DND-41 (cell line): ENCODE results near the gene CNEP1R1.

Experiments used
- ATAC-seq: fragments of 200-7000 bp; cut with Tn5 transposase; 3 replicates; pipeline ENCODE4 v1.9.1; 2021; ENCODE audit warnings: low read depth; ENCODE audit not compliant: insufficient read depth
- DNase-seq: peaks from one replicate; pipeline ENCODE4 v3.0.0-alpha.2; 2020
- H2AFZ ChIP-seq: 2 replicates; pipeline ENCODE4 v1.6.0; 2012; ENCODE audit warnings: low read depth, low read length
- H3K27ac ChIP-seq: 2 replicates; pipeline ENCODE4 v1.5.1; 2012; ENCODE audit warnings: low read length, inconsistent platforms
- H3K27me3 ChIP-seq: fragments of 200-600 bp; sonication (generic); 2 replicates; pipeline ENCODE4 v1.6.0; 2012; ENCODE audit warnings: low read length, mild to moderate bottlenecking, inconsistent platforms; ENCODE audit not compliant: insufficient read depth, poor library complexity
- H3K36me3 ChIP-seq: 2 replicates; pipeline ENCODE4 v1.5.1; 2012; ENCODE audit warnings: low read length, inconsistent platforms; ENCODE audit not compliant: insufficient read depth
- H3K4me1 ChIP-seq: 2 replicates; pipeline ENCODE4 v1.5.1; 2012; ENCODE audit warnings: mild to moderate bottlenecking, low read length; ENCODE audit not compliant: insufficient read depth
- H3K4me2 ChIP-seq: 2 replicates; pipeline ENCODE4 v1.6.0; 2012; ENCODE audit warnings: mild to moderate bottlenecking, moderate library complexity, low read length, inconsistent platforms; ENCODE audit not compliant: insufficient read depth
- H3K4me3 ChIP-seq, 2 experiments: fragments of 200-600 bp in 1 of 2; shearing (Covaris generic) in 1 of 2; 2 replicates each; pipeline ENCODE4 v1.5.1; 2012 to 2016; ENCODE audit warnings: inconsistent platforms in 2 of 2, low read length in 2 of 2, mild to moderate bottlenecking in 2 of 2, low read depth in 1 of 2, moderate library complexity in 1 of 2
- H3K79me2 ChIP-seq: 2 replicates; pipeline ENCODE4 v1.6.0; 2012; ENCODE audit warnings: low read length, inconsistent platforms; ENCODE audit not compliant: insufficient read depth
- H3K9ac ChIP-seq: 2 replicates; pipeline ENCODE4 v1.6.0; 2012; ENCODE audit warnings: low read depth, mild to moderate bottlenecking, inconsistent platforms, low read length, moderate library complexity
- H3K9me3 ChIP-seq: 2 replicates; pipeline ENCODE4 v1.5.1; 2012; ENCODE audit warnings: low read length, moderate library complexity, mild to moderate bottlenecking, inconsistent platforms; ENCODE audit not compliant: insufficient read depth, severe bottlenecking
- H4K20me1 ChIP-seq: 2 replicates; pipeline ENCODE4 v1.6.0; 2012; ENCODE audit warnings: low read length; ENCODE audit not compliant: insufficient read depth
- EZH2 ChIP-seq: IDR thresholded peaks from 3 replicates; pipeline ENCODE4 v1.6.1; 2012; ENCODE audit warnings: borderline replicate concordance, low read depth, mild to moderate bottlenecking, moderate library complexity, low read length, inconsistent platforms; ENCODE audit not compliant: severe bottlenecking
- TF ChIP-seq, protein P1 (sequence below): IDR thresholded peaks from 2 replicates; pipeline ENCODE4 v1.5.1; 2012; ENCODE audit warnings: borderline replicate concordance, low read length, moderate library complexity, mild to moderate bottlenecking; ENCODE audit not compliant: poor library complexity, severe bottlenecking; ENCODE audit errors: extremely low read depth

Gene CNEP1R1

DNA sequence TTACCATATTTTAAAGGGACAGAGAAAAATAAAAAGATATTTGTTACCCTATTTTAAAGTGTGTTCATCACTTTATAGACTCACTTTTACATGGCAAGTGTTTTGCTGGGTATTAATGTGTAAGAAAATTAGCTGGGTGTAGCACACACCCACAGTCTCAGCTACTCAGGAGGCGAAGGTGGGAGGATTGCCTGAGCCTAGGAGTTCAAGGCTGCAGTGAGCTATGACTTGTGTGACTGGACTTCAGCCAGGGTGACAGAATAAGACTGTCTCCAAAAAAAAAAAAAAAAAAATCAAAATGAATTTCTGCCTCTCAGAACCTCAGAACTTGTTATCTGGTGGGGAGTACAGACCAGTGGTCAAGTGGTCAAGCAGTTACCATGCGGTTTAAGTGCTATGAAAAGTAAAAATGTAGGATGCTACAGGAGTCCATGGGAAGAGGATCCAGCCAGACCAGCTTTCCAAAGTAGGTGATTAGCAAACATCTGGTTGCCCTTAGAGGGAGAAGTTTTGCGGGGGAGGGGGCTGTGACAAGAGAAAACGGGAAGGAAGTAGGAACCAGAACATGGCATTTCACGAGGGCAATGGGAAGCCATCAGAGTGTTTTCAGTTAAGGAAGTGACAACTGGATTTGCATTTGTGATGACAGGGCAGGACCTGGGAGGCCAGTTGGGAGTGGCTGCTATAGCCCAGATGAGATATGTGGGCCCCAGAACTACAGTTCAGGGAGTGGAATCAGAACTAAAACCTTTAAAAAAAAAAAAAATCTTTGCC, 13.9 kb downstream of the CNEP1R1 start:
- no peak overlapping the region for H3K4me3 ChIP-seq
- H3K4me2 ChIP-seq: no peak overlapping the region
- no peaks in the 10 kb centered on the region for H3K27me3 ChIP-seq
- H3K79me2 ChIP-seq: no peaks in the 10 kb centered on the region
- ATAC-seq (no peak), DNase-seq (no peak)
- H3K9me3 ChIP-seq: no peaks in the 10 kb centered on the region
- no peaks in the 10 kb centered on the region for H3K4me1 ChIP-seq
- H2AFZ ChIP-seq: no peak overlapping the region
- no peak overlapping the region for H3K27ac ChIP-seq
- TF ChIP-seq, protein P1, sequence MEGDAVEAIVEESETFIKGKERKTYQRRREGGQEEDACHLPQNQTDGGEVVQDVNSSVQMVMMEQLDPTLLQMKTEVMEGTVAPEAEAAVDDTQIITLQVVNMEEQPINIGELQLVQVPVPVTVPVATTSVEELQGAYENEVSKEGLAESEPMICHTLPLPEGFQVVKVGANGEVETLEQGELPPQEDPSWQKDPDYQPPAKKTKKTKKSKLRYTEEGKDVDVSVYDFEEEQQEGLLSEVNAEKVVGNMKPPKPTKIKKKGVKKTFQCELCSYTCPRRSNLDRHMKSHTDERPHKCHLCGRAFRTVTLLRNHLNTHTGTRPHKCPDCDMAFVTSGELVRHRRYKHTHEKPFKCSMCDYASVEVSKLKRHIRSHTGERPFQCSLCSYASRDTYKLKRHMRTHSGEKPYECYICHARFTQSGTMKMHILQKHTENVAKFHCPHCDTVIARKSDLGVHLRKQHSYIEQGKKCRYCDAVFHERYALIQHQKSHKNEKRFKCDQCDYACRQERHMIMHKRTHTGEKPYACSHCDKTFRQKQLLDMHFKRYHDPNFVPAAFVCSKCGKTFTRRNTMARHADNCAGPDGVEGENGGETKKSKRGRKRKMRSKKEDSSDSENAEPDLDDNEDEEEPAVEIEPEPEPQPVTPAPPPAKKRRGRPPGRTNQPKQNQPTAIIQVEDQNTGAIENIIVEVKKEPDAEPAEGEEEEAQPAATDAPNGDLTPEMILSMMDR: no peak
- TF ChIP-seq EZH2: no peak
- H4K20me1 ChIP-seq: no peaks in the 10 kb centered on the region
- H3K36me3 ChIP-seq: peaks cover 33% of the 10 kb centered on the region; the same call in 1 of the 2 replicates
- H3K9ac ChIP-seq: no peak overlapping the region

DNA sequence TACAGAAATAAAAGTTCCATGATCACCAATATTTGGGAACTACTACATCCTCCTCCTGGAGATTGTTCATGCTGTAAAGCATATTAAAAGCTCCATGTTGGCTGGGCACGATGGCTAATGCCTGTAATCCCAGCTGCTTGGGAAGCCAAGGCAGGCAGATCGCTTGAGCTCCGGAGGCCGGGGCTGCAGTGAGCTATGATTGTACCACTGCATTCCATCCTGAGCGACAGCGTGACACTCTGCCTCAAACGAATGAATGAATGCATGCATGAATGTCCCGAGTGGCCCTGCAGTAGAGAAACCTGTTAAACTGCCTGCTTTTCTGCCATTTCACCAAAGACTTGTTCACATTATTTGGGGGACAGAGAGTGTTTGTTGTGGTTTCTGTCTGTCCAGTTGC, 15.0 kb downstream of the CNEP1R1 start:
- no peak overlapping the region for H3K4me3 ChIP-seq
- DNase-seq: no peak
- H3K27me3 ChIP-seq: no peaks in the 10 kb centered on the region
- H3K9ac ChIP-seq: no peak overlapping the region
- H4K20me1 ChIP-seq: no peaks in the 10 kb centered on the region
- ATAC-seq: no peak
- no peak overlapping the region for H3K27ac ChIP-seq
- H3K4me2 ChIP-seq: no peak overlapping the region
- TF ChIP-seq EZH2: no peak
- TF ChIP-seq, protein P1: no peak
- no peaks in the 10 kb centered on the region for H3K79me2 ChIP-seq
- H2AFZ ChIP-seq: no peak overlapping the region
- H3K4me1 ChIP-seq: no peaks in the 10 kb centered on the region
- H3K9me3 ChIP-seq: no peaks in the 10 kb centered on the region
- H3K36me3 ChIP-seq: peaks cover 22% of the 10 kb centered on the region; the same call in 1 of the 2 replicates

DNA sequence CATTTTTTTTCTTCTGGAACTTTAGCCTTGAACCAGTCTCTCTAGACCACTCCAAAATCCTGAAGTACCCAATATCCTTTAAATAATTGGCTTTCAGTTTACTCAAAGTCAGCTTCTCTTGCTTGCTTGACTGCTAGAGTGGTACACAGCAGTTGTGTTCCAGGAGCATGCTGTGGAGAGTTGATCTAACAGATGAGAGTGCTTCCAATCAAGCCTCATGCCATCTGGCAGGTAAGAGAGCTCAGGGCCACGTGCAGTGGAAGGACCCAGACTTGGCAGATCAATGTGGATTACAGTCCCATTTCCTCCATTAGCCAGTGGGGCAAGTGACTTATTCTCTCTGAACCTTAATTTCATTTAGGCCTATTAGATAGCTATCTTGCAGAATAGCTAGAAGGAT, 15.7 kb downstream of the CNEP1R1 start:
- no peaks in the 10 kb centered on the region for H3K9me3 ChIP-seq
- no peak overlapping the region for H3K4me2 ChIP-seq
- H2AFZ ChIP-seq: no peak overlapping the region
- H3K27me3 ChIP-seq: no peaks in the 10 kb centered on the region
- H4K20me1 ChIP-seq: no peaks in the 10 kb centered on the region
- H3K4me1 ChIP-seq: no peaks in the 10 kb centered on the region
- ATAC-seq (no peak), DNase-seq (no peak)
- H3K27ac ChIP-seq: no peak overlapping the region
- H3K9ac ChIP-seq: no peak overlapping the region
- H3K36me3 ChIP-seq: peaks cover 16% of the 10 kb centered on the region; the same call in 1 of the 2 replicates
- H3K79me2 ChIP-seq: no peaks in the 10 kb centered on the region
- no peak overlapping the region for H3K4me3 ChIP-seq
- TF ChIP-seq, protein P1: no peak
- no peak for TF ChIP-seq EZH2

DNA sequence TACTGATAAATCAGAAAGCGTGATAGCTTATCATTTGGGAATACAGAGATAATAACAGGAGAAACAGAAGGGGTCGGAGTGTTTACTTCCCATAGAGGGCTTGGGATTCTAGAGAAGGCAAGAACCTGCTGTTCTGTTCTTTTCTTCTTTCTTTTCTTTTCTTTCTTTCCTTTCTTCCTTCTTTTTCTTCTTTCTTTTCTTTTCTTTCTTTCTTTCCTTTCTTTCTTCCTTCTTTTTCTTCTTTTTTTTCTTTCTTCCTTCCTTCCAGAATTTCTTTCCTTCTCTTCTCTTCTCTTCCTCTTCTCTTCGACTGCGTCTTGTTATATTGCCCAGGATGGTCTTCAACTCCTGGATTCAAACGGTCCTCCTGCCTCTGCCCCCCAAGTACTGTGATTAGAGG, 18.3 kb downstream of the CNEP1R1 start:
- Histone ChIP-seq H3K9ac (no peak overlapping the region), H3K27ac (no peak overlapping the region), H3K4me1 (no peaks in the 10 kb centered on the region), H3K4me2 (no peak overlapping the region), H4K20me1 (no peaks in the 10 kb centered on the region), H3K79me2 (no peaks in the 10 kb centered on the region), H3K9me3 (no peaks in the 10 kb centered on the region), H3K36me3 (no peaks in the 10 kb centered on the region), H3K4me3 (no peak overlapping the region), H2AFZ (no peak overlapping the region), H3K27me3 (no peaks in the 10 kb centered on the region)
- TF ChIP-seq, protein P1: no peak
- TF ChIP-seq EZH2: no peak
- DNase-seq: no peak
- ATAC-seq: no peak
